ENCODE data around the gene FECH. TPM values are rescaled to one million over a fixed set of nuclear protein-coding genes. Genes with fewer than 3 reads are reported as not detected.
A peak's percentile ranks its signal among the peaks of the same experiment; 100 is the strongest.
"Not testable (repeated sequence)": the region's sequence is repeated elsewhere in the genome, so short reads cannot be mapped to it uniquely, and the experiment has no call there.

FECH gene
- total RNA-seq (ENCODE audit: insufficient read depth, low replicate concordance), result 37.3 TPM

DNA sequence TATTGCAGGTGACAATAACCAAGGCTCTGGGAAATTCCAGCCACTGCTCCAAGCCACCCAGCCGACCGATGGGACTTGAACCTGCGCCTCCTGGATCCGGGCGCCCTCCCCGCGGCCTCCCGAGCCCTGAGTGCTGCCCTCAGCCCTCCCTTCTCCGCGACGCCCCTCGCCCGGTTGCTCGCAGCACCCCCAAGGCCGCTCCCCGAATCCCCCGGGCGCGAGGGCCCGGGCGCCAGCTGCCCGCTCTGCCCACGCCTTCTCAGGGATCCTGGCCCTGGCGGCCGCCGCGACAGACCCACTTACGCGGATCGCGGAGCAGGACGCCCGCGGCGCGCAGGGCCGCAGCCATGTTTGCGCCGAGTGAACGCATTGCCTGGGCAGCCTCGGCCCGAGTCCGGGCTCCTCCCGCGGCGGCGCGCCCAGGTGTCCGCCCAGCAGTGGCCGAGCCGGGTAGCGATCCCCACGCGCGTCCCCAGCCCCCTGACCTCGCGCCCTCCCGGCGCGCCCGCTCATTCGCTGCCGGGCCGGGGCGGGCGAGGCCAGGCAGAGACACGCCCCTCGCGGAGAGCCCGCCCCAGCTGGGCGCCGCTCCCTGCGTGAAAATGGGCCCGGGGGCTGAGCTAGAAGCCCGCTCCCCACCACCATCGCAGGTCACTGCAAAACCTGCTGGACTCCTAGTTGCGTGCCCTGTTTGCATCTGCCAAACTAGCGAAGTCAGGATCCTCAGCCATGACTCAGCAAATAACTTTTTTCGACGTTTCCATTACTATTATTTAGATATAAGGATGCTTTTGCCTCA lies at the start of gene FECH:
FECH (minus strand) TSS at position 452 of the 799 bp plus-strand sequence; CDS start at position 370, 82 bp downstream.
- peak; percentile 89 for DNase-seq (ENCODE audit: low spot score)

GRCh38 chr18:57635003-57635822 lies 48.7 kb upstream of the FECH start:
- DNase-seq (ENCODE audit: low spot score), result no peak

- no peak for DNase-seq (ENCODE audit: low spot score)
Observed at GRCh38 chr18:57631697-57632096, 45.2 kb upstream of the FECH start.

GRCh38 chr18:57630754-57631595 lies 44.5 kb upstream of the FECH start:
- no peak for DNase-seq (ENCODE audit: low spot score)

- DNase-seq (ENCODE audit: low spot score), result peak; percentile 98
Observed at GRCh38 chr18:57630002-57630753, 43.7 kb upstream of the FECH start.

GRCh38 chr18:57629422-57629821 lies 42.9 kb upstream of the FECH start:
- DNase-seq (ENCODE audit: low spot score), result no peak

GRCh38 chr18:57627488-57627887 lies 41.0 kb upstream of the FECH start:
- no peak for DNase-seq (ENCODE audit: low spot score)

DNA sequence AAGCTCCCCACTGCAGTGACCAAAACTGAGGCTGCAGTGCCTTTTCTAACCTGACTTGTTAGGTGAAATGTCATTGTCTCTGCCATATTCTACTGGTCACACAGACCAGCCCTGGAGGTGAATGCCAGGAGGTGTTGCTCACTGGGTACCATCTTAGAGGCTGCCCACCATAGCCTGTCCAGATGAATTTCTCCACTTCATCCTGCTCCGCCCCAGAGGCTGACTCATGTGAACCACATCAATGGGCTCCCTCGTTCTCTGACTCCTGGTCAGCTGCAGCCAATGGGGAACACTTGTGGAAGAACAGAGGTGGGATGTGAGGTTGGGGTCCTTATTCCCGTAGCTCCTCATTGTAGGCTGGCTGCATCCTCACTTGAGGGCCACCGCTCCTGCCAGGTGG lies 38.5 kb upstream of the FECH start:
- no peak for DNase-seq (ENCODE audit: low spot score)

- DNase-seq (ENCODE audit: low spot score), result peak; percentile 36
Observed at GRCh38 chr18:57621246-57621604, 34.7 kb upstream of the FECH start.

DNA sequence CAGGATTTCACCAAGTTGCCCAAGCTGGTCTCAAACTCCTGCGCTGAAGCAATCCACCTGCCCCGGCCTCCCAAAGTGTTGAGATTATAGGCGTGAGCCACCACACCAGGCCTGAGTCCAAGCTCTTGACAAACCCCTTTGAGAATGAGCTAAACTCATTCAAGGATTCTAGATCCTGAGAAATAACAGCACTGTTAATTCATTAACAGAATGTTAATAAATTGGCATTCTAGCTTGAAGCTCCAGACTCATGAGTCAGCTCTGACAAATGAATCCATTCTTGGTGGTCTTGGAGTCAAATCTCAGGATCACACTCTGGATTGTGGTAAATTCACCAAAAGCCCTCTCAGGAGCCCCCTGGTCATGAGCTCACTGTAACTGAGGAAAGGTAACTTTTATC lies 33.4 kb upstream of the FECH start:
- no peak for DNase-seq (ENCODE audit: low spot score)

DNA sequence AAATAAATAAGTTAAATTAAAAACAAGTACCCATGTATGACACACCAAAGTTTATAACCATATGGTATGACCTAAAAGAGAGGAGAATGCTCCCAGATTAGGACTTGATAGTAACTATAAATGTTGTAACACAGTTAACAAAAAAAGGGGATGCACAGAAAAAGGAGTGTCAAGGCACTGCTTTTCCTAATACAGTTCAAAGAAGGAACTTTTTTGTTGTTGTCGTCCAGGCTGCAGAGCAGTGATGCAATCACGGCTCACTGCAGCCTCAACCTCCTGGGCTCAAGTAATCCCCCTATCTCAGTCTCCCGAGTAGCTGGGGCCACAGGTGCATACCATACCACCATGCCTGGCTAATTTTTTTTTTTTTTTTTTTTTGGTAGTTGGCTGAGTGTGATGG lies 32.4 kb upstream of the FECH start:
- no peak for DNase-seq (ENCODE audit: low spot score)

GRCh38 chr18:57603871-57604270 lies 17.4 kb upstream of the FECH start:
- no peak for DNase-seq (ENCODE audit: low spot score)

- DNase-seq (ENCODE audit: low spot score), result no peak
Observed at GRCh38 chr18:57595347-57595746, 8.8 kb upstream of the FECH start.

- DNase-seq (ENCODE audit: low spot score), result not testable (repeated sequence)
Observed at GRCh38 chr18:57592716-57593115, 6.2 kb upstream of the FECH start.

DNA sequence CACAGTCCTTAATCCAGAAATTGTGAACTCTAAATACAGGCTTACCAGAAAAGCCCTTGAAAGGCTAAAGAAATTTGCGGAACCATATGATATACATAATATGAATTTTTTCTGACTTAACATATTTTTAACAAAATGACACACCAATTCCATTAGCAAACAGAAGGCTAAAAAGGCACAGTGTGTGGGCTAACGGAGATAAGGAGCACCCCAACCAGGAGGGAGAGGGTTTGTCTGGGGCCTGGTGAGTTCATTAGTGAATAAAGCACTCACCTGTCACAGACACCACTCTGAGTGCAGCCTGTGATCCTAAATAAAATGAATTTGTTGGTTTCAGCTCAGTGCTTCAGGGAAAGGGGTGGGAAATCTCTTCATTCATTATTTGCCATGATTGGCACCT lies 2.7 kb upstream of the FECH start:
- DNase-seq (ENCODE audit: low spot score), result no peak

DNA sequence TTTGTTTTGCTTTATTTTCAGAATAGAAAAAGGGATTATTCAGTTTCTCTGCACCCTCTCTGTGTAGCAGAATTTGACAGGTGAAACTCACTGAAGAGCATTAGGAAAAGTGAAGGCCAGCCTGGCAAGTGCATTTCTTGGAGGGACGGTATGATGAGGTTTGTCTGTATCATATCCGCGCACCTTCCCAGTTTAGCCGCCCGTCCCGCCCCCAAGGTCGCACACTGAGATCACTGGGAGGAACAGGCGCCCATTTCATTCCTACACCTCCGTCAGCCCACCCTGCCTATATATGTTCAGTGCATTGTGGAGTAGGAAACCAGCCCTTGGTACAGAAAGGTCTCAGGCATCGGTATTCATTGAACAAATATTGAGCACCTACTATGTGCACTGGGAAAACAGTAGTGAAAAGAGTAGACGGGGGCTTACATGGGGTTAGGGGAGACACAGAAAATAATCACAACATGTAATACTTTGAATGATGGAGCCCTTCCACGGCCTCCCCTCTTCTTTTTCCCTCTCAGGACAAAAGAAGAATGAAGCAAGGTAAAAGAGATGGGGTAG lies 678 bp upstream of the FECH start:
- DNase-seq (ENCODE audit: low spot score), result no peak

DNA sequence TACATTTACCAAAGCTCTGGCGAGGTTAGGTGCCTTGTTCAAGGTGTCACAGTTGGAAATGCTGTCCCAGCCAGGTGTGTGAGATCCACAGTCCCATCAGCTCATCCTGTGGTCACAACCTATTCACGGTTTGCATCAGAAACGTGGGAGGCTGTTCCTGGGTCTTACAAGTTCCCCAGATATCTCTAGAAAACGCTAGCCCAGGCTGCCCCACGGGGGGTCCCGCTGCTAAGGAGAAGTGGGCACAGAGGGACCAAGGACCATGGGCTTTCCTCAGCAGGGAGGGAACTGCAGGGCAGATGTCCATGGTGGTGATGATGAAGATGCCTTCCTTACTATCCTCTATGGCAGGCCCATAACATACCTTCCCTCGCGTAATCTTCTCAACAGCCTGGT lies 649 bp downstream of the FECH start:
- no peak for DNase-seq (ENCODE audit: low spot score)

DNA sequence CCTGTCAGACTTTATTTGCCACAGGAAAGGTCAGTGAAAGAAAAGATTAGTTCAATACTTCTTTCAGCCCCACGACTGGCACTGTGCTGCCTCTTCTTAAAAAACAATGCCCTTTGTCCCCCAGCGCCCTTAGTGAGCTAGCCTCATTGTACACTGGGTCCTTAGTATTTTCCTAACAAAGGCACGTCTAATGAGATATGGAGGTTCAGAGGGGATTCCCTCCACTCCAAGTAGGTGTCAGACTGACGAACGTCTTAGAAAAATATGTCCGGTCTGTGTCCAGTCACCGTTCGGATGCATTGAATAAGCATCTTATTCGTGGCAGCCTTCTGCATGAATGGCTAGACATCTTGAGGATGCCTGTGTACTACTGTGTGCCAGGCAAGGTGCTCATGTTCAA lies 1.1 kb downstream of the FECH start:
- DNase-seq (ENCODE audit: low spot score), result no peak

DNA sequence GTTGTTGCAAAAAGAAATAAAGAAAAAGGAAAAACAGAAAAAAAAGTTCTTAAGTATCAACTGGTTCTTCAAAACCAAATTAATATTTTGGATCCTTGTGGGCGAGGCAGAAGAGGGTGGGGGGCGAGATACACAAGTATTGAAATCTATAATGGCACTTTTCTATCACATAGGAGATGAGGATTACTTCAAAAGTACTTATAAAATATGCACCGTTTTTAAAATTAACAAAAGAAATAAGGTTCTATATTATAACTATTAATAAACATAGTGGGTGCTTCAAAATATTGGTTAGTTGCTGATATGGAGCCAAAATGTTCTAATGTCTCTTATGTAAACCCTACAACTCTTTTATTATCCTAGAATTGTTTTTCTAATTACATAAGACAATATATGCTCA lies 2.1 kb downstream of the FECH start:
- DNase-seq (ENCODE audit: low spot score), result no peak

- no peak for DNase-seq (ENCODE audit: low spot score)
Observed at GRCh38 chr18:57583297-57583835, 3.1 kb downstream of the FECH start.

All from umbilical cord (tissue), 2 donors.